ENCODE data around the gene CYP3A4. TPM values are rescaled to one million over a fixed set of nuclear protein-coding genes. Genes with fewer than 3 reads are reported as not detected.

The CYP3A4 gene
- total and polyA plus RNA-seq, 9 of the 15 experiments (the other 6 are each of a cell fraction or from before 2014, with no cell fraction given), result 0.07 to 0.08 TPM; not detected in 7

Small RNAs within 50 kb of the gene (small RNA-seq; reads per million reads assigned to genes)
- not detected for gene CYP3A137P

Other genes with a start within 250 kb of the CYP3A4 start
Only the 7 nearest of the 12 such genes appear.
- gene ZSCAN25, start 167.2 kb downstream of the CYP3A4 start, total RNA-seq (2014; rRNA removed), result 13.7 and 16.9 TPM in 2 replicates
- 11.0 and 12.8 TPM in 2 replicates for gene ZSCAN25, start 167.2 kb downstream of the CYP3A4 start, total RNA-seq (2014; rRNA removed; fragmentation: Illumina TruSeq; extraction: Trizol)
- 14.4 and 15.9 TPM in 2 replicates for gene ZSCAN25, start 167.2 kb downstream of the CYP3A4 start, total RNA-seq (2015; rRNA removed; fragmentation: Illumina TruSeq; extraction: Trizol)
- gene ZSCAN25, start 167.2 kb downstream of the CYP3A4 start, total RNA-seq (2021), result 15.7 and 18.4 TPM in 2 replicates
- gene ZSCAN25, start 167.2 kb downstream of the CYP3A4 start, polyA plus RNA-seq (2011; rRNA removed), result 10.5 and 14.2 TPM in 2 replicates
- gene ZSCAN25, start 167.2 kb downstream of the CYP3A4 start, polyA plus RNA-seq (2014; fragmentation: Illumina TruSeq; extraction: Trizol), result 11.7 and 12.0 TPM in 2 replicates
- 1 to 10 TPM in 1 of 2 experiments, under 1 TPM in 1; 0.94 to 1.1 TPM for gene ZSCAN25, start 167.2 kb downstream of the CYP3A4 start, polyA plus RNA-seq (2014; fragmentation: Nextera tagmentation; extraction: Ambion mirVana)
- 12.2 and 18.5 TPM in 2 replicates for gene ZSCAN25, start 167.2 kb downstream of the CYP3A4 start, polyA plus RNA-seq (2014; rRNA removed)
- 0.73 and 1.3 TPM in 2 replicates for gene CYP3A5, start 104.2 kb downstream of the CYP3A4 start, total RNA-seq (2014; rRNA removed)
- gene CYP3A5, start 104.2 kb downstream of the CYP3A4 start, total RNA-seq (2014; rRNA removed; fragmentation: Illumina TruSeq; extraction: Trizol), result 1.3 and 1.7 TPM in 2 replicates
- gene CYP3A5, start 104.2 kb downstream of the CYP3A4 start, total RNA-seq (2015; rRNA removed; fragmentation: Illumina TruSeq; extraction: Trizol), result 1.7 and 2.8 TPM in 2 replicates
- 0.96 and 1.5 TPM in 2 replicates for gene CYP3A5, start 104.2 kb downstream of the CYP3A4 start, total RNA-seq (2021)
- gene CYP3A5, start 104.2 kb downstream of the CYP3A4 start, polyA plus RNA-seq (2011; rRNA removed), result 0.98 and 1.5 TPM in 2 replicates
- 1.1 and 1.2 TPM in 2 replicates for gene CYP3A5, start 104.2 kb downstream of the CYP3A4 start, polyA plus RNA-seq (2014; fragmentation: Illumina TruSeq; extraction: Trizol)
- 1 to 10 TPM; 1.6 TPM for gene CYP3A5, start 104.2 kb downstream of the CYP3A4 start, polyA plus RNA-seq (2014; fragmentation: Nextera tagmentation; extraction: Ambion mirVana)
- 1.5 and 1.6 TPM in 2 replicates for gene CYP3A5, start 104.2 kb downstream of the CYP3A4 start, polyA plus RNA-seq (2014; rRNA removed)
- gene CYP3A7, start 49.0 kb downstream of the CYP3A4 start, total RNA-seq (2014; rRNA removed), result not detected in 2 replicates
- not detected in 2 replicates for gene CYP3A7, start 49.0 kb downstream of the CYP3A4 start, total RNA-seq (2014; rRNA removed; fragmentation: Illumina TruSeq; extraction: Trizol)
- gene CYP3A7, start 49.0 kb downstream of the CYP3A4 start, total RNA-seq (2015; rRNA removed; fragmentation: Illumina TruSeq; extraction: Trizol), result not detected in 2 replicates
- gene CYP3A7, start 49.0 kb downstream of the CYP3A4 start, total RNA-seq (2021), result not detected in 2 replicates
- gene CYP3A7, start 49.0 kb downstream of the CYP3A4 start, polyA plus RNA-seq (2011; rRNA removed), result not detected in 2 replicates
- gene CYP3A7, start 49.0 kb downstream of the CYP3A4 start, polyA plus RNA-seq (2014; fragmentation: Illumina TruSeq; extraction: Trizol), result not detected in 2 replicates
- gene CYP3A7, start 49.0 kb downstream of the CYP3A4 start, polyA plus RNA-seq (2014; fragmentation: Nextera tagmentation; extraction: Ambion mirVana), result under 1 TPM in 1 of 2 experiments, not detected in 1; 0.20 TPM
- gene CYP3A7, start 49.0 kb downstream of the CYP3A4 start, polyA plus RNA-seq (2014; rRNA removed), result not detected in 2 replicates
- gene CYP3A43, start 43.8 kb upstream of the CYP3A4 start, total RNA-seq (2014; rRNA removed), result not detected in 2 replicates
- not detected in 2 replicates for gene CYP3A43, start 43.8 kb upstream of the CYP3A4 start, total RNA-seq (2014; rRNA removed; fragmentation: Illumina TruSeq; extraction: Trizol)
- not detected in 2 replicates for gene CYP3A43, start 43.8 kb upstream of the CYP3A4 start, total RNA-seq (2015; rRNA removed; fragmentation: Illumina TruSeq; extraction: Trizol)
- not detected in 2 replicates for gene CYP3A43, start 43.8 kb upstream of the CYP3A4 start, total RNA-seq (2021)
- 0.05 TPM in 1 of 2 replicates, not detected in the other for gene CYP3A43, start 43.8 kb upstream of the CYP3A4 start, polyA plus RNA-seq (2011; rRNA removed)
- gene CYP3A43, start 43.8 kb upstream of the CYP3A4 start, polyA plus RNA-seq (2014; fragmentation: Illumina TruSeq; extraction: Trizol), result not detected in 2 replicates
- gene CYP3A43, start 43.8 kb upstream of the CYP3A4 start, polyA plus RNA-seq (2014; fragmentation: Nextera tagmentation; extraction: Ambion mirVana), result not detected
- gene CYP3A43, start 43.8 kb upstream of the CYP3A4 start, polyA plus RNA-seq (2014; rRNA removed), result not detected in 2 replicates
- 0.27 TPM in 1 of 2 replicates, not detected in the other for gene OR2AE1, start 92.8 kb upstream of the CYP3A4 start, total RNA-seq (2014; rRNA removed)
- not detected in 2 replicates for gene OR2AE1, start 92.8 kb upstream of the CYP3A4 start, total RNA-seq (2014; rRNA removed; fragmentation: Illumina TruSeq; extraction: Trizol)
- gene OR2AE1, start 92.8 kb upstream of the CYP3A4 start, total RNA-seq (2015; rRNA removed; fragmentation: Illumina TruSeq; extraction: Trizol), result not detected in 2 replicates
- not detected in 2 replicates for gene OR2AE1, start 92.8 kb upstream of the CYP3A4 start, total RNA-seq (2021)
- not detected in 2 replicates for gene OR2AE1, start 92.8 kb upstream of the CYP3A4 start, polyA plus RNA-seq (2011; rRNA removed)
- gene OR2AE1, start 92.8 kb upstream of the CYP3A4 start, polyA plus RNA-seq (2014; fragmentation: Illumina TruSeq; extraction: Trizol), result not detected in 2 replicates
- not detected for gene OR2AE1, start 92.8 kb upstream of the CYP3A4 start, polyA plus RNA-seq (2014; fragmentation: Nextera tagmentation; extraction: Ambion mirVana)
- gene OR2AE1, start 92.8 kb upstream of the CYP3A4 start, polyA plus RNA-seq (2014; rRNA removed), result not detected in 2 replicates
- gene TRIM4, start 135.3 kb upstream of the CYP3A4 start, total RNA-seq (2014; rRNA removed), result 22.5 TPM in 2 replicates
- gene TRIM4, start 135.3 kb upstream of the CYP3A4 start, total RNA-seq (2014; rRNA removed; fragmentation: Illumina TruSeq; extraction: Trizol), result 22.4 and 23.2 TPM in 2 replicates
- gene TRIM4, start 135.3 kb upstream of the CYP3A4 start, total RNA-seq (2015; rRNA removed; fragmentation: Illumina TruSeq; extraction: Trizol), result 22.2 and 28.3 TPM in 2 replicates
- 23.1 and 23.7 TPM in 2 replicates for gene TRIM4, start 135.3 kb upstream of the CYP3A4 start, total RNA-seq (2021)
- gene TRIM4, start 135.3 kb upstream of the CYP3A4 start, polyA plus RNA-seq (2011; rRNA removed), result 13.6 and 16.0 TPM in 2 replicates
- 23.0 and 25.8 TPM in 2 replicates for gene TRIM4, start 135.3 kb upstream of the CYP3A4 start, polyA plus RNA-seq (2014; fragmentation: Illumina TruSeq; extraction: Trizol)
- gene TRIM4, start 135.3 kb upstream of the CYP3A4 start, polyA plus RNA-seq (2014; fragmentation: Nextera tagmentation; extraction: Ambion mirVana), result 1 to 10 TPM; 6.2 to 6.5 TPM
- 18.8 and 21.6 TPM in 2 replicates for gene TRIM4, start 135.3 kb upstream of the CYP3A4 start, polyA plus RNA-seq (2014; rRNA removed)
- gene GJC3, start 145.4 kb upstream of the CYP3A4 start, total RNA-seq (2014; rRNA removed), result 0.20 and 0.27 TPM in 2 replicates
- 0.25 TPM in 1 of 2 replicates, not detected in the other for gene GJC3, start 145.4 kb upstream of the CYP3A4 start, total RNA-seq (2014; rRNA removed; fragmentation: Illumina TruSeq; extraction: Trizol)
- 0.19 and 0.29 TPM in 2 replicates for gene GJC3, start 145.4 kb upstream of the CYP3A4 start, total RNA-seq (2015; rRNA removed; fragmentation: Illumina TruSeq; extraction: Trizol)
- 0.16 and 0.29 TPM in 2 replicates for gene GJC3, start 145.4 kb upstream of the CYP3A4 start, total RNA-seq (2021)
- gene GJC3, start 145.4 kb upstream of the CYP3A4 start, polyA plus RNA-seq (2011; rRNA removed), result 0.20 and 0.22 TPM in 2 replicates
- gene GJC3, start 145.4 kb upstream of the CYP3A4 start, polyA plus RNA-seq (2014; fragmentation: Illumina TruSeq; extraction: Trizol), result 0.14 and 0.37 TPM in 2 replicates
- under 1 TPM in 1 of 2 experiments, not detected in 1; 0.10 TPM for gene GJC3, start 145.4 kb upstream of the CYP3A4 start, polyA plus RNA-seq (2014; fragmentation: Nextera tagmentation; extraction: Ambion mirVana)
- 0.08 and 0.45 TPM in 2 replicates for gene GJC3, start 145.4 kb upstream of the CYP3A4 start, polyA plus RNA-seq (2014; rRNA removed)

Data from K562 (cell line).